Inflammatory macrophage treated with lipopolysaccharide for 4 hours (primary cell): ENCODE data around the gene BLACAT1.

Experiments used
- DNase-seq: peaks from one replicate; pipeline ENCODE4 v3.0.0-alpha.2; 2020

The BLACAT1 gene

DNA sequence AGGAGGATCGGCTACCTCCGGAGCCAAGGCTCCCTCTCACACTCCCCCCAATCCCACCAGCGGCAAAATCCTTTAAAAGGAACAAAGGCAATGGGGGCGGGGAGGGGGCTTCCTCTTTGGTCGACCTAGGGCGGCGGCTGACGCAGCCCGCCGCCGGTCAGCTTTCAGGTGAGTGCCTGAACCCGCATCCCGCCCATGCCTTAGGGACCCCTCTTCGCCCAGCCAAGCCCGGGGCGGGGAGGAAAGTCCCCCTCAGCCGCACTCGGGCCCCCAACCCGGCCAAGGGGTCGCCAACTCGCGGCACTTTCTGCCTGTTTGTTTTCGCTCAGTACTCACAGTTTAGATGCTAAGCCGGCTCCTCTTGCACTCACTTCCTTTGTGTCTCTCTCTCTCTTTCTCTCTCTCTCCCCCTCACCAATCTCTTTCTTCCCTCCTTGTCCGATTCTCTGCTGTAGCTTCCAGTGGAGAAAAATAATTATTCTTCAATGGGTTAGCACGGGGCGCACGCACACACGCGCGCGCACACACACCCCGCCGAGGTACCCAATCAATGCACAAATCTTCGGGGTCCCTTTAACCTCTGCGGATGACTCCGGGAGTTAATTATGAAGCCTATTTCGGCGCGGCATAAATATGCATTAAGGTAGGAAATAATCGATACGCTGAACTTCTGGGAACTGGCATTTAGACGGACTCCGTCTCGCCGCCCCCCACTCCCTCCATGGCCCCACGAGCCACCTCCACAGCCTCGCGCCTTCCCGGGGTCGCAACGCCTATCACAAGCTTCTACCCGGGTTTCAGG is at the start of gene BLACAT1:
TSS of gene BLACAT1 (minus strand) at position 465 of the 802 bp plus-strand sequence.
- DNase-seq, result no peak

DNA sequence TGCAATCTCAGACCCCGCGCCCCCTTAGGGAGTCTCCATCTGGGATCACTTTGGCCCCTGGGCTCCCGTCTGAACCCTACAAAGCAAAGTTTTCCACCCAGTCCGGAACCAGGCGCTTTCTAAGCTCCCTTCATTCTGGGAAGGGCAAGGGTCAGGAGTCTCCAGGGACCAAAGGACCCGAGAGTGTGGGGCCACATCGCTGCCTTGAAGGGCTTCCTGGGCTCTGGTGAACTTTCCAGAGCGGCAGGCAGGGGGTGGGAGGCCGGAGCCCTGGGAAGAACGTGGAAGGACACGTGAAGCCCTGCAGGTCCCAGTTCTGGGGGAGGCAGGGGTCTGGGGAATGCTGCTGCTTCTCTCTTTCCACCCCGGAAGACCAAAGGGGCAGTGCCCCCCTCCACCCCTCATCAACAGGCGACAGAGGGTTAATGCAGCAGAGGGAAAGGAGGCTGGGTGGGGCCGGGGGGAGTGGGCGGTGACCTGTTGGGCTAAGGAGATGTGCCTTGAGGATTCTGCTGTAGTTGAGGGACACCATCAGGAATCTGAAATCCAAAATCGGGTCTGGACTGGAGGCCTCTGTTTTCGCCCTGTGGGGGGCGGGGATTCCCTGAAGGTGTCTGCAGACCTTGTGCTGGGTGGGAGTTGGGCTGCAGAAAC is 49.4 kb upstream of the BLACAT1 start:
- no peak for DNase-seq

DNA sequence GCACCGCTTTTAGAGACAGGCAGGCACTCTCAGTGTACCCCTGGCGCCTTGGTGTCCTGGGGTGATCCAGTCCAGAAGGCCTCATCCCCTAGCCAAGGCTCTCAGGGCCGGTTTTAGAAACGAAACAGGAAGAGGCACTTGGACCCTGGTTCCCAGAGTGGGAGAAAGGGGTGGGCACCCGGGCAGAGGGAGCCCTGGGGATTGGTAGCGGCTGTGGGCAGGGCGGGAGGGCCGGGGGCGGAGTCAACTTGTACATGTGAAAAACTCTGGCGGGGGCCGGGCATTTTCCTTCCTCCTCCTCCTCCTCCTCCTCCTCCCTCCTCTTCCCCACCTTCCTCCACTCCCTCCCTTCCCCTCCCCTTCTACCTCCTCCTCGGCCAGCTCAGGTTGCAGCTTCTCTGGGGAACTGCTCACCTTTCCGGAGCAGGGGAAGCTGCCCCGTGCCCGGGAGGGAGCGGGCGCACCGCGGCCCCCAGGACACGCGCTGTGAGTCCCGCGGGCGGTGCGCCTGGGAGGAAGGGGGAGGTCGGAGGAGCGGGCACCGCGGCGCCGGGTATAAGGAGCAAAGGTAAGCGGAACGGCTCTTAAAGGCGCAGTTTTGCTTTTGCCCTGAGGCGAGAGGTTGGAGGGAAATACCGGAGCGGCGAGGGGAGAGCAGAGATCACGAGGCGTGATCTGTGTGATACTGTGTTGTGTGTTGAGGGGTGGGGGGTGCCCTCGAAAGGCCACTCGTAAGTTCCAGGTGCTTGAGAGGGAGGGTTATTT is 48.6 kb upstream of the BLACAT1 start, which contains the start of gene CDK18:
TSS of gene CDK18 (plus strand) at position 359 of the 765 bp plus-strand sequence. CDS start 18,499 bp downstream, outside the sequence.
- peak; percentile 86 for DNase-seq

DNA sequence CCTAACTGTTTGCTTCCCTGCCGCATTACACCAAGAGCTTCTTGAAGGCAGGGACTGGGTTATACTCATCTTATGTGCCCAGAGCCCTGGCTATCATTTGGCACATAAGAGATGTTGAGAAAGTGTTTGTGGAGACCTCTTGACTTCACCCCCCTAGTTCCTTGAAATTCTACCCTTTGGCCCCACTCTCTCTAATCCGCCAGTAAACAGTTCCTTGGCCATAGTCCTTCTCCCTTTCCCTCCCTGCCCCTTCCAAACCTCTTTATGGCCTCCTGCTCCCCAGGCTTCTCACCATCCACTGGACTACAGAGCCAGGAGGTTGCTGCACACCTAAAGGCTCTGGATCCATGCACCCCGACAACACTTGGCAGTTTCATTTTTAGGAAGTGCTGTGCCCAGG is 47.1 kb upstream of the BLACAT1 start:
- no peak for DNase-seq

DNA sequence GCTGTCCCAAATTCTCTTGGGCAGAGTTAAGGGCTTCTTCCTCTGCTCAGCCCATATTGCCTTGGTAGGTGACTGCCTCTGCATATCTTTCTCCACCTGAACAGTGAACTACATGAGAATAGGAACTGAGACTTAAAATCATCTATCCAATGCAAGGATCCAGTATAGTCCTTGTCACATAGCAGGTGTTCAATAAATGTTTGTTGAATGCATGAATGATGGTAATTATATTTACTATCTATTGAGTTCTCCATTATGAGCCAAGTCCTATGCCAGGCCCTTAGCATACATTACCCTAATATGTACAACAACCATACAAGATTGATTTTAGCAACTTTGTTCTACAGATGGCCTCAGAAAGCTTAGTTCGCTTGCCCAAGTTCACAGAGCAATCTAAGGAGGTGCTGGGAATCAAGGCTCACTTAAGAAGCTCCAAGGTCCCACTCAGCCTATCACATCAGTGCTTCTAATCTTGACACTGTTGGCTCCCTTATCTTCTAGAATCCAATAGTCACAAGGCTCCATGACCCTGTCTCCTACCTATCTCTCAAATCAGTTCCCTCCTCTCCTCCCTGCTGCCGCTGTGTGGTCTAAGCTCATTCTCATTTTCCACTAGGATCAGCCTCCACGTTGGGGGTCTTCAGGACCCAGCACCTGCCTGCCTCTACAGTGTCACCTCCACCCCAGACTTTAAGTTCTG is 46.4 kb upstream of the BLACAT1 start:
- DNase-seq, result no peak

DNA sequence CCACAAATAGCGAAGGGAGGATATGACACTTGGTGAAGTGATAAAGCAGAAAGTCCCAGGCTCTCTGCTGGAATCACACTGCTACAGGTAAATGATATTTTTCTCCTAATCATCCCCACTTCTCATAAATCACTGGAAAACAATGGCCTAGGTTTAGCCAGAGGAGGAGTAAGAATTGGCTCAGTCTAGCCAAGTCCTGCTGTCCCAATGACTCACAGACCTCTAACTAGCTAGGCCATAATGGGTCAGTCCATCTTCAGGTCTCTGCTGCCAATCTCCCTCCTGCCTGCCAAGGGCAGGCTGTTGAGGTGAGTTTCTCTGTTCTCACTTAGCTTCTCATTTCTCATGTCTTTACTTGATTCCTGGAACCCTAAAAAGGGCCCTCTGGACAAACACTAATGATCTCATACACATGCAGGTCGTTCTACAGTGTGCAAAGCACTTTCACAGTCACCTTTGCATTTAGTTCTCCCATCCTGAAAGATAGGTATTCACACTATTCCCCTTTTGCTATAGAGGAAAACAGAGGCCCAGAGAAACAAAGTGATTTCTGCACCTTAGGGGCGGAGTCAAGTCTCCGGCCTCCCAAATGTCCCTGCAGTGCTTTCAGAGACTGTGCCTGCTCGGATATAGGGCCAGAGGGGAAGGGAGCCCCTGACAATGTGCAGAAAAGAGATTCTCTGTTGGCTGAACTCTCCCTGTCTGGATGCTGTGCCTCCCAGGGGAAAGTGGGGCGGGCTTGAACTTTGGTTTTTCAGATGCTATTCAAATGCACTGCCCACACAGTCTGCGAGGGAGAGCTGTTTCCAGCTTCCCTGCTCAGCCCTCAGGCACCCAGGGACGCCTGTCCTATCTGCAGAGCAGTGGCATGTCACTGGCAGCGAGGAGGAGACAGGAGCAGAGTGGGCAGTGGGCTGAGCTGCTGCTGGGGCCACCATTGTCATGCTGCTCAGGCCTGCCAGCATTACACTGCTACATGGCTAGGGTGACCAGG is 44.7 kb upstream of the BLACAT1 start:
- DNase-seq, result no peak

DNA sequence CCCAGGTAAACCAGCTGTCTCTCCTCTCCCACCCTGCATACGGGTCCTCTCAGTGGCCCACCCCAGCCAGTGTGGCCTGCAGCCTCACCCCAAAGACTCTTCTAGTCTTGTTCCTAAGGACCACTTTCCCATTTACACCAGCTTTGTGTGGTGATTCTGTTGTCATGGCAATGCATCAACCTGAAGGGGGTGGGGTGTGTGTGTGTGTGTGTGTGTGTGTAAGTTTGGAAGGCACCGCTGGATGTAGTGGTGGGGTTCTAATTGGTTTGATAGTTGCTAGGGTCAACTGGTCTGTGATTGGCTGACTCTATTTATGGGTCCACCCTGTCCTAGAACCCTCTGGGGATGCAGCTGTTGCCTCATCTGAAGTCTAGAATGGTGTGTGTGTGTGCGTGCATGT is 43.9 kb upstream of the BLACAT1 start:
- DNase-seq, result no peak

DNA sequence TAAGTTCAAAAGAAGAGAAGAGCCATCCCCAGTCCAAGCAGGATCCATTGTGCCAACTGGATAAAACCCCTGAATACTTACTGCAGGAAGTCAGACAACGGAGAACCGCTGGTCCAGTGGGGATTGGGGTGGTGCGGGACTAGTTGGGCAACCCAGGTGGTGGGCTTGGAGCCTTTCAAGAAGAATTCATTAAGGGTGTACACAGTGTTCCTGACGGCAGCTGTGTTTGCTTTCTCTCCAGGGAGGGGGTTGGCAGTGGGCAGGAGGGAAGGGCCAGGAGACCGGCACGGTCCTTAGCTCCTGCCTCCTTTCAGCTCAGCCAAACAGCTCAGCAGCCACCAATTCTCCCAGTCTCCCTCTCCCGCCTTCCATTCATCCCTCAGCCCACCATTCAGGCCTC is 41.5 kb upstream of the BLACAT1 start:
- DNase-seq, result no peak

DNA sequence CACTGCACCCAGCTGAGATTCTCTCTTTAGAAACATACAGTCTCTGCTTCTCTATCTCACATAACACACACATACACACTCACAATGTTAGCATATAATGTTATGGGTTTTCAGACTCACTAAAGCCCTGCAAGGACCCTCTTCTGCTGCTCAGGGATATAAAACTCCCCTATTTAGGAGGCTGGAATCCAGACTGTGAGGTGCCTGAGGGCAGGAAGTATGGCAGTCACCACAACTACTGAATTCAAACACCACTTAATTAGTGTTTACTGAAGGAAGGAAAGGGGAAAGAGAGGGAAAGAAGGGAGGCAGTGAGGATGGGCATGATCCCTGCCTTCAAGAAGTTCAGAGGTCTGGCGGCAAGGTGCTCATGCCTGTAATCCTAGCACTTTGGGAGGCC is 40.8 kb upstream of the BLACAT1 start:
- no peak for DNase-seq

DNA sequence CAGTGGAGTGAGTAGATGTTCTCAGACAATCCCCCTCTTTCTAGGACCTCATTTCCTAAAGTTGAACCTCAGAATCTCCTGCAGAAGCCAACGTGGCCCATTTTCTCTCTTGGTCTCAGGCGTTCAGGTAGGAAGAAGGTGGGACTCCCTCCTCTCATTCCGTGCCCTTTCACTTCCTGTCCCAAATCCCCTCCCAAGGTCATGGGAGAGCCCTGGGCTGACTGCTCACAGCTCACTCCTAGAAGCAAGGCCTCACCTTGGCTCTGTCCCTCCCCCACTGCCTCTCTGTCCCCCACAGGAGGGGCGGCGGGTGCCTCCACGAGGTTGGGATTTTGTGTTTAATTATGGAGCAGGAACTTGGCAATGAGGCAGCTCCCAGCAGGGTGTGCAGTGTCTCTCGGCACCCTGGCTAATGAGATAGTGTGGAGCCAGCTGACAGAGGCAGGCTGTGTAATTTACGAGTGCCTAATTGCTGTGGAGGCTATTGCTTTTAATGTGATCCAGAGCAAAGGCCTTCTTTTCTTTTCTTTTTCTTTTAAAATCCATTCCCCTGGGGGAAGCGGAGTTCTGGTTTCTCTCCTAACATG is 39.5 kb upstream of the BLACAT1 start:
- no peak for DNase-seq

DNA sequence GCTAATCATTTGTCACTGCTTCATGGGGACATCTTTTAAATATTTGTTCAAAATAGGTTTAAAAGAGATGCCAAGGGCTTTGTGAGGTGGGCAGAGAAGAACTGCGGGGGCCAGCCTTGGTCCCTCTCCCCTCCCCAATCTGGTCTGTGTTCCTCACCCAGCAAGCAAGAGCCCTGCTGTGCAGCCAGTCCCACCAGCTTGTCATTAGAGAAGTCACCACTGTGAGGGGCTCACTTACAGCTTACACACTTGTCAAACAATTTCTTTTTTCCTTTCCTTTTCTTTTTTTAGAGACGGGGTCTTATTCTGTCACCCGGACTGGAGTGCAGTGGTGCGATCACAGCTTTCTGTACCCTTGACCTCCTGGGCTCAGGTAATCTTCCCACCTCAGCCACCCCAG is 38.3 kb upstream of the BLACAT1 start:
- DNase-seq, result no peak

DNA sequence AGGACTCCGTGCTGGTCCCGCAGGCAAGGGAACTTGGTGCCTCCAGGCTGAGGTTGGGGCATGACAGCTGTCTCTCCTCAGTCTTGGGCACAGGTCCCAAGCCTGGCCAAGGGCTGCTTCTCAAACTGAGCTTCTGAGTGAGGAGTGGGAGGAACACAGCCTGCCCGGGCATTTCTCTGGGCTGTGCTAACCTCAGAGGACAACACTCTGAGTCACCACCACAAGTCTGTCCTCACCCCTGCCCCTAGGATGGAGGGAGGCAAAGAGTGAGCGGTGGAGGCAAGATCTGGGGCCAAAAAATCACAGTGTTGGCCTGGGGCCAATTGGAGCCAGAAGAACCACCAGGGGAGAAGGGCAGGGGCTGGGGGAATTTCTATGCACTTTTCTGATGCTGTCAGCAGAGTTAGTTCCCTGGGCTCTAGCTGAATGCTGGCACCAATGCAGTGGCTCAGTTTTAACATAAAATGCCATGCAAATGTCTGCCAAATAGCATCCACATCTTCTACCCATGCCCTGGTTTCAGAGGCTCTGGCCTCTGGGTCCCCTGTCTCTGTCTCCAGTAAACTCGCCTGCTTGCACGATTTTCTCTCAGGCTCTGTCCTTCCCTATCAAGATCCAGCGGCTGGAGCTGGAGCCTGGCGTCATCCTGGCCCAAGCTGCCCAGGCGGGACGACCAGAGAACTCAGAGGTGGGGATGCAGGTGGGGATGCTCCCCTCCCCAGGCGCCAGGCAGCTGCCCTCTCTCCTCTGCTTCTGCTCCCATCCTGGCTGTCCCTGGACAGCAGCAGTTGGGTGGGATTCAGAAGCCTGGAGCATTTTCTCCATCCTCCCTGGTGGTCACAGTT is 37.6 kb upstream of the BLACAT1 start:
- peak; percentile 71 for DNase-seq

DNA sequence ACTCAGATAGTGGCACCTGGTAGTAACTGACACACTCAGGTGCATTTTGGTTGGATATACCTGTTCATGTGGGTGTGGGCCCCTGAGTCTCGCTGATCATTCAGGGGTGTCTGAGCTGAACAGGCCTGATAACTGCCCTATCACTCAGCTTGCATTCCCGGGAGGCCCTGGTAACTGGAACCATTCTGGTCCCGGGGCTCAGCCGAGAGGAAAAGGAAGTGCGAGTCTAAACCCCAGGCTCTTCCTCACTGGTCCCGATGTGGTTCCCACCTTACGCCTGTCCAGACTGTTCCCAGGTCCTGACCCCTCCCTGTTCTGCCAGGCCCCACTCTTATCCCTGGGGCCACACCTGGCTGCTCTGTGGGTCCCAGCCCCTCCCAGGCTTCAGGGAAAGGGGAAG is 36.9 kb upstream of the BLACAT1 start:
- no peak for DNase-seq

DNA sequence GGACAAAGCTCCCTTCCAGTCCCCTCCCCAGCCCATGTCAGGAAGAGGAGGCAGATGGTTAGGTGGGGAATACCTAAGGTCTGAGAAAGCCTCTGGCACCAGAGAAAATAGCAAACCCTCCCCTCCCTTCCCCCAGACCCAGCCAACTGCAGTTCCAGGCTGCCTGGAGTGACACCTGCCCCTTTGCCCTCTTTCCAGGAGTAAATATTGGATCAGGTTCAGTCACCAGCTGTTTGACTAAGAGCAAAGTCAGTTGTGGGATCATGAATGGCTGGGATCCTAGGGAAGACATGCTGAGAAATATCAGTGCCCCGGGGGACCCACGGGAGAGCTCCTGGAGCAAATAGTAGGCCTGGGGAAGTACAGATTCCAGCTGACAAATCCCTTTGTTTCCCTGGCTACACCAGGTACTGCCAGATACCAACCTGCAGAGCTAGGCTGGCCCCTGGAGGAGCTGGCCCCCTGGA is 36.4 kb upstream of the BLACAT1 start:
- DNase-seq, result no peak

DNA sequence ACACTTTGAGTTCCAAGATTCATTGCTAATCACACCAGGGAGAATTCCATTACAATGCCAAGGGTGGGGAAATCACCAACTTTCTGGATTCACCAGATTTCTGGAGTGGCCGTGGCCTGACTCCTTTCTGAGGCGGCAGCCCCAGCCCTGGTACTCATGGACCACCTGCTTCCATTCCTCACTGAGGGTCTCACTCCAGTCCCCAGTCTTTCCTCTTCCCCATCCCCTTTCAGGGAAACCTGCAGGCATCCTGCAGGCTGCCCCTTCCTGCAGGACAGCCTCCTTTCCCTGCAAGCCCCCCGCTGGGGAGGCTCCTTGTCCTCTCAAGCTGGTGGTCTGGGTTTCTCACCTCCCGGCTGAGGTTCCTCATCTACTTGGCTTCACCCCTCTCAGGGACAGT is 35.9 kb upstream of the BLACAT1 start:
- DNase-seq, result no peak

DNA sequence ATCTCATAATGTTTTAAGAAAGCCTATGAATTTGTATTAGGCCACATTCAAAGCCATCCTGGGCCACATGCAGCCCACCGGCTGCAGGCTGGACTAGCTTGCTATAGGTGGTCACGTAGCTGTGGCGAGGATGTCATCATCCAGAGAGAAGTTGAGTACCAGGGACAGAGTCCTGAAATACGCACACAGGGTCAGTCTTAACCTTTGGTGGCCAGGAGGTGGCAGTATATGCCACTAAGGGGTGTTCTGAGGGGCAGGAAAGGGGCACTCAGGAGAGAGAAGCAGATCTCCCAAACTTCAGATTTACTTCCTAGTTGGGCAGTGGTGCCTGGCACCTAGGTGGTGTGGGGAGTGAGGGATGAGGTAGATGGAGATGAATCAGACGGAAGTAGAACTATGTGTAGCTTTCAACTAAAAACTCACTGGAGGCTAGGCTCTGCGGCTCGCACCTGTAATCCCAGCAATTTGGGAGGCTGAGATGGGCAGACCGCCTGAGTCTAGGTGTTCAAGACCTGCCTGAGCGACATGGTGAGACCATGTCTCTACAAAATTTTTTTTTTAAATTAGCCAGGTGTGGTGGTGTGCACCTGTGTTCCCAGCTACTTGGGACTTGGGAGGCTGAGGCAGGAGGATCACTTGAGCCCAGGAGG is 32.4 kb upstream of the BLACAT1 start:
- DNase-seq, result peak; percentile 75

DNA sequence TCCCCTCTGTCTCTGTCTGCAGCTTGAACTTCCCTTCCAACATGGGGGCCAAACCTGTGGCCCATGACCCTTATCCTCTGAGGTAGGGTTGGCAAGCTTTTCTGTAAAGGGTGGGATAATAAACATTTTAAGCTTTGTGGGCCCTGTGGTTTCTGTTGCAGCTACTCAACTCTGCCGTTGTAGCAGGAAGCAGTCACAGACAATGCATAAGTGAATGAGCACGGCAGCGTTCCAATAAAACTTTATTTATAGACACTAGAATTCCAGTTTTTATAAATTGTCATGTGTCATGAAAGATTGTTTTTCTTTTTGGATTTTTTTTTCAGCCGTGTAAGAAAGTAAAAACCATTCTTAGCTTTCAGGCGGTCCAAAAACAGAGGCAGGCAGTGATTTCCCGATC is 30.4 kb upstream of the BLACAT1 start:
- no peak for DNase-seq

DNA sequence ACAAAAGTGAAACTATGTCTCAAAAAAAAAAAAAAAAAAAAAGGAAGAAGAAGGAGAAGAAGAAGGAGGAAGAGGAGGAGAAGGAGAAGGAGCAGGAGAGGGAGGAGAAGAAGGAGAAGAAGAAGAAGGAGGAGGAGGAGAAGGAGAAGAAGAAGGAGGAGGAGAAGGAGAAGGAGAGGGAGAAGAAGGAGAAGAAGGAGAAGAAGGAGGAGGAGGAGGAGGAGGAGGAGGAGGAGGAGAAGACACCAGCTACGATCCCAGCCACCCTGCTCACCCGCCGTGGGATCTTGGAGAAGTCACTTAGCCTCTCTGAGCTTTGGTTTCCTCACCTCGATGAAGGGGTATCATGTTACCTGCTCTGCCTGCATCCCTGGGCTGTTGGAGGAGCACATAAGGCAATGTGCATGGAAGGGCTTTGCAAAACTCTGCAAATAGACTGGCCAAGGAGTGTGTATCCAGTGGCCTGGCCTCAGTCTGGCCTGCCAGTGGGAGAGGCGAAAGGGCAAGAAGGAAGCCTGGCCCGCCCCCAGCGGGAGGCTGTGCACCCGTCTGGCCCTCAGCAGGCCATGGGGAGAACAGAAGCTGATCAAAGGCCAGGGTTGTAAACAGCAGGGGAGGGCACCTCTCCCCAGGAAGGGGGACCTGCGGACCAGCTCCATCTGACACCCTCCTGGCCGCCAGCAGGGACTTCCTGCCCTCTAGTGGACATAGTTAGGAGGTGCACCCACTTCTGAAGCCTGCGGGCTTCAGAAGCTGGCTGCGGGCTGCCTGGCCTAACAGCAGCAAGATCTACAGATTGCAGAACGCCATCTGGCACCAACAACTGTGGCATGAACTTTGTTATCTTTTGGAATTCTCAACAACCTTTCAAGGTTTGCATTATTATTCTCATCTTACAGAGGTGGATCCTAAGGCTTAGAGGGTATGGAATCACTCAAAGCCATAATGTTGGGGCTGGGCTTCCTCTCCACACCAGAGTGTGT is 29.4 kb upstream of the BLACAT1 start:
- DNase-seq, result peak; percentile 63
